ENCODE data around the gene MPG.

GRCh38 chr16:56231-56927 lies 21.6 kb upstream of the MPG start:
- TF ChIP-seq CTCF (conservative IDR thresholded peaks at IDR 0.05) (no peak), ZFX (IDR thresholded peaks at IDR 0.05) (no peak)
